GM12873 (cell line): Measurements from ENCODE around the gene SPAG9.

Experiments
- TF ChIP-seq, protein P1 (sequence below): IDR thresholded peaks from 2 replicates; pipeline ENCODE4 v1.5.1; 2012; ENCODE audit warnings: low read depth, mild to moderate bottlenecking, moderate library complexity, low read length, control low read depth; ENCODE audit not compliant: insufficient read depth; ENCODE audit errors: missing control alignments

The SPAG9 gene

DNA sequence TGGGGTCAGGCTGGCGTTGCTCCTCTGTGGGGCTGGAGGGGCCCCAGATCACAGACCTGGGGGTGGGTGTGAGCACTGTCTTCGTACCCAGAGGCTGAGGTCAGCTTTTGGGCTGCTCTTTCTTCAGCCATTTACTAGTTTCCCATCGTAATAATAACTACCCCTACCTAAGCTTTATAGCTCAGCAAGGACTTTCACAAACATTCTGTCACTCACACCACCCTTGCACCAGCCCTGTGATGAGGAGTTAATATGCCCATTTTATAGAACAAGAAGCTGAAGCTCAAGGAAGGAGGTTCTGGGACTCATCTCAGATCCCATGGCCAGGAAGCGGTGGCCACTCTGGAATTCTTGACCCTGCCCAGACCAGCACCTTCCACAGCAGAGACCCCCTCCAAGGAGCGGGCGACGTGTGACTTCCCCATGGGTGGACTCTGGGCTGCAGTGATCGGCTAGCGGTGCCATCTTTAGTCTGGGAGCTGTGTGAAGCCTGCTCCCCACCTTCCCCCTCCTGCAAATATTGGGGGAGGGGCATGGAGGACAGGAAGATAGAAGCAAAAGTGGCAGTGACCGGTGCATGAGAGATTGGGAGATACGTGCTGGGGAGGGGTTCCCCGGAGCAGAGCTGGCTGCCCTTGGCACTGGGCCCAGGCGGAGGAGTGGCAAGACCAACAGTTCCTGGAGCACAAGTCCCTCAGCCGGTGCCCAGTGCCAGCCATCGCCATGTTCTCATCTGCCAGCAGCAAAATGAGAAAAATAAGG lies 172.7 kb downstream of the SPAG9 start:
- TF ChIP-seq, protein P1, sequence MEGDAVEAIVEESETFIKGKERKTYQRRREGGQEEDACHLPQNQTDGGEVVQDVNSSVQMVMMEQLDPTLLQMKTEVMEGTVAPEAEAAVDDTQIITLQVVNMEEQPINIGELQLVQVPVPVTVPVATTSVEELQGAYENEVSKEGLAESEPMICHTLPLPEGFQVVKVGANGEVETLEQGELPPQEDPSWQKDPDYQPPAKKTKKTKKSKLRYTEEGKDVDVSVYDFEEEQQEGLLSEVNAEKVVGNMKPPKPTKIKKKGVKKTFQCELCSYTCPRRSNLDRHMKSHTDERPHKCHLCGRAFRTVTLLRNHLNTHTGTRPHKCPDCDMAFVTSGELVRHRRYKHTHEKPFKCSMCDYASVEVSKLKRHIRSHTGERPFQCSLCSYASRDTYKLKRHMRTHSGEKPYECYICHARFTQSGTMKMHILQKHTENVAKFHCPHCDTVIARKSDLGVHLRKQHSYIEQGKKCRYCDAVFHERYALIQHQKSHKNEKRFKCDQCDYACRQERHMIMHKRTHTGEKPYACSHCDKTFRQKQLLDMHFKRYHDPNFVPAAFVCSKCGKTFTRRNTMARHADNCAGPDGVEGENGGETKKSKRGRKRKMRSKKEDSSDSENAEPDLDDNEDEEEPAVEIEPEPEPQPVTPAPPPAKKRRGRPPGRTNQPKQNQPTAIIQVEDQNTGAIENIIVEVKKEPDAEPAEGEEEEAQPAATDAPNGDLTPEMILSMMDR = no peak

GRCh38 chr17:50946891-50947781 lies 173.5 kb downstream of the SPAG9 start:
- TF ChIP-seq, protein P1 = no peak

GRCh38 chr17:50946223-50946890 lies 174.3 kb downstream of the SPAG9 start:
- TF ChIP-seq, protein P1 = no peak

GRCh38 chr17:50945779-50946222 lies 174.9 kb downstream of the SPAG9 start:
- TF ChIP-seq, protein P1 = no peak

- TF ChIP-seq, protein P1 = no peak
Observed at GRCh38 chr17:50944902-50945720, 175.6 kb downstream of the SPAG9 start.

DNA sequence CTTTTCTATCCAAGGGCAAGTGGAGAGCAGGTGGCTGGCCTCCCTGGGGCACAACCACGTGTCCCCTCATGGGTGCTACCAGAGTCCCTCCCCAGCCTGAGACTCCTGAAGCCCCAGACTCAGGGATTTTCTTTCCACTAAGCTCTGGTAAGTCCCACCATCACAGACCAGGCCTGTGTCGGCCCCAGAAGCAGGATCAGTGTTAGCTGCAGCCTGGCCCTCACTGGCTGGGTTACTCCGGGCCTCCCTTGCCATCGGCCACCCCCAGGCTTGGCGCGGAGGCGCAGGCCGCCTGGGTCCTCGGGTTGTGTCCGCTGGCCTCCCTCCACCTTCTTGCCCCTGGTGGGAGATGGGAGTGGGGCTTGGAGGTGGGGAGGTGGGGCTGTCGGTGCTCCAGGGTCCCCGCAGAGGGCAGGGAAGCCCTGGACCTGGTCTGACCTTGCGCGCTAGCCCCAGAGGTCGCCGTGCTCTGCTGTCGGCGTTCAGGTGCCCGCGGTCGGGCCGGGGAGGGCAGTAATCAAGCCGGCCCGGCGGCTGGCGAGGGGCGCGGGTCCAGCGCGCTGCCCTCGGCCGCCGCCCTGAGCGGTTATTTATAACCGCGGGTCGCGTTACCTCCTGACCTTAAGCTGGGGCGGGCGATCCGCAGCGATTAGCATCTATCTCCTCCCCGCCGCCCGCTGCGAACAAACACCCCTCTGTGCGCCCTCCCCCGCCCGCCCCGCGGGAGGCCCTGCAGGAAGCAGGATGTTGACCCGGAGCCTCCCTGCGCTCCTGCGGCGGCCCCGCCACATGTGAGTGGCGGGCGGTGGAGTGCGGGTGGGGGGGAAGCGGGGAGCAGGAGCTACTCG lies 176.4 kb downstream of the SPAG9 start:
- TF ChIP-seq, protein P1 = no peak
